ENCODE results near the gene ALAD.
A peak's percentile ranks its signal among the peaks of the same experiment; 100 is the strongest.
"Not testable (repeated sequence)": the region's sequence is repeated elsewhere in the genome, so short reads cannot be mapped to it uniquely, and the experiment has no call there.

ALAD gene

DNA sequence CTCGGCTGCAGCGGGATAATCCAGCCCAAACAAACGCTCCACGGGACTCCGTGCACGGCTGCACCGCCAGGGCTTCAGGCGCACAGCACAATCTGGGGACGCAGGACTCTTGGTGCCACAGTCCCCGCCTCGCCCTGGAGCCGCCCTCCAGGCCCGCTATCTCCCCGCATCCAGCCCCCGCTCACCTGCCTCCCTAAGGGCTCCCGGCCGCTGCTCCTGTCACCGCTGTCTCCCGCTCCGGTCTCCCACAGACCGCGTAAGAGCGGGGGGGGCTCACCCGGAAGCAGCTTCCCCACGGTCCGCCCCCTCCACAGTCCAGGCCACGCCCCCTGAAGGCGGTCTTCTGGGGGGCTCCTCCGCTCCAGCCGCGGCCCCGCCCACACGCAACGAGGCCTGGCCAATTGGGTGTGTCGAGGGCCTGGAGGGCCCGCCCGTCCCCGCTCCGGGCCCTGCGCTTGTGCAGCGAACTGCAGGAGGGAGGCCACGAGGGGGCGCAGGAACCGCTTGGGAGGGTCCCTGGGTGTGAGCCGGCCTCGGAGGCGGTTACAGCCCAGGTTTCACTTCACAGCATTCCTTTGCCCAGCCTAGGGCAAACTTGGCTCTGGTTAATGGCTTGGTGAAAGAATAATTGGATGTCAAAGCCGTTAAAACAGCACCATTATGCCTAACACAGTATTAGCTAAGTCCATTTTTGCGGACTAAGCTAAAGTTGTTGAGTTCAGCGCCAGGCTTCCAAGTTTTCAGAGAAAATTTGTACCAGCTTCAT is at the start of gene ALAD:
TSS of gene ALAD (minus strand) at position 258 of the 766 bp plus-strand sequence. CDS start 7,725 bp downstream, outside the sequence.
- DNase-seq (ENCODE audit: low read depth in 2 of 2) = peak; percentile 99

DNA sequence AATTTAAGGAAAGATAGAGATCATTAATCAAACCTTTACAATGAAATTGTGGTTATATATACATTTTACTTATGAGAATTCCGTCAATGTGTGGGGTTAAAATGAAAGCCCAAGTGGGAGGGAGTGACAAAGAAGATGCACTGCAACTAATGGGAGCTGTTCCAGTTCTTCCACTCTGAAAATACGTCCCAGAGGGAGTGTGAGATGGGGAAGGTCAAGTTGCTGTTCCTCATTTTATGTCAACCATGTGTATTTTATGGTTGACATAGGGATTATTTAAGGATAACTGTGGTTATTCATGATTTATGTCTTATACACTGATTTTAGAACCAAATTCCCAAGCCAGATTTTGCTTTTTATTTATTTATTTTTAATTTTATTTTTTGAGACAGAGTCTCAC is 48.3 kb upstream of the ALAD start:
- no peak for DNase-seq (ENCODE audit: low read depth in 2 of 2)

DNA sequence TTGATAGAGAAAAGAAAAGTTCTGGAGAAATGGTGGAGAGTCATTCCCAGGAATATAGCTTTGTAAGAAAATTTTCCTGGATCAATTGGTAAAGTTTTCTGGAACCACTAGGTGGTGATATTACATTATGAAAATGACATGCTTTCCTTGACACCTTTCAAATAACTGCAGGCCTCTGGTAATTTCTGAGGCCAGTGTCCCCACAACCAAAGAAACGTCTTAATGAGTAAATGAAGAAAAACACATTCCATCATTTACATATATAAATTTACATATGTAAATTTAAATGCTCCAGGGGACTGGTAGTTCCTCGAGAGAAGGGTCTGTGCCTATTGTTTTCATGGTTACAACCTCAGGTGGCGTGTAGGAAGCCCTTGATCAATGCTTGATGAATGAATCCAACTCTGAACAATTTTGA is 45.2 kb upstream of the ALAD start:
- no peak for DNase-seq (ENCODE audit: low read depth in 2 of 2)

DNA sequence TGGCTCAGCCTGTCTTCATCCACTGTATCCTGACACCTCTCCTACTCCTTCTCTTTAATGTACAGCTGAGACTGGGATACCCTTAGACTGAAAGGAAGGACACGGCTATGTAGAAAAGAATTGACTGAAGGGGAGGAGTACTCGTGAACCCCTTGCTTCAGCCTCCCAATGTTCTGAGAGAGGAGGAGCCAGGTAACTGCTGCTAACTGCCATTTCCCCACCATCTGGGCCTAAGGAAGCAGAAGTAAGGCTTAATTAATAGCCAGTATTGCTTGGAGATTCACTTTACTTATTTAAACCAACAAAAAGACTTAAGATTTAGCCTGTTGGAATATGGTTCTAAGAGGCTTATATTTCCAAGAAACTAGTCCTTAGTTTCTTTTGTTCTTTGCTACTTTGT is 43.7 kb upstream of the ALAD start:
- no peak for DNase-seq (ENCODE audit: low read depth in 2 of 2)

DNA sequence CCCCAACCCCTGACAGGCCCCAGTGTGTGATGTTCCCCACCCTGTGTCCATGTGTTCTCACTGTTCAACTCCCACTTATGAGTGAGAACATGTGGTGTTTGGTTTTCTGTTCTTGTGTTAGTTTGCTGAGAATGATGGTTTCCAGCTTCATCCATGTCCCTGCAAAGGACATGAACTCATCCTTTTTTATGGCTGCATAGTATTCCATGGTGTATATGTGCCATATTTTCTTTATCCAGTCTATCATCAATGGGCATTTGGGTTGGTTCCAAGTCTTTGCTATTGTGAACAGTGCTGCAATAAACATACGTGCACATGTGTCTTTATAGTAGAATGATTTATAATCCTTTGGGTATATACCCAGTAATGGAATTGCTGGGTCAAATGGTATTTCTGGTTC is 36.6 kb upstream of the ALAD start:
- not testable (repeated sequence) for DNase-seq (ENCODE audit: low read depth in 2 of 2)

DNA sequence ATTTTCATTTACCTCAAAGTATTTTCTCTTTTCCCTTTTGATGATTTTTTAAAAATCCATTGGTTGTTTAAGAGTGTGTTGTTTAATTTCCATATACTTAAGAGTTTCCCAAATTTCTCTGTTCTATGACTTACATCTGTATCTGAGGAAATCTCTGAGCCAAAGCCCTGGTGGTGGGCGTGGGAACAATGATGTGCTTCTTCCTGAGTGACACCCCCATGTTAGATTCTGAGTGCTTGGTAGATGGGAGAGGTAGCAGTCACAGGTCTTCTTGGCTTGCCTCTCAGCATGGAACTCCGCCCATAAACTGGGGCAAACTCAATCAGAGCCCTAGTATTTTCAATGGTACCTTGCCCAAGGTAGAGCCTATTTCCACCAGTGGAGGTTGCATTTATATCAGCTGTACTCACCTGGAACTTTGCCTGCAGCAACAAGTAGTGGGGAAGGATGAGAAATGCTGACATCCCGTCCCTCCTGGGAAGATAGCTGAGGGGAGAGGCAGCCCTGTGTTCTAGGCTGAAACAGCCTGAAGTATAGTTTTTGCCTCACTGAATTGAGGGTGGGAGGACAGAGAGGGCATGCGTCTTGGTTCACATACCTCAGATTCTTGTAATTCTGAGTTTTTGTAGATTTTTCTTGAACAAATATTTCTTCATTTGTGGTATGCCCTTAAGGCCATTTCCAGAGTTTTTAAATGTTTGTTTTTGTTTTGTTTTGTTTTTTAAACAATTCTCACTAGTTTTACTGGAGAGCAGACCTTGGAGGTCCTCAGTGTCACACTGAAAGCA is 35.8 kb upstream of the ALAD start:
- DNase-seq (ENCODE audit: low read depth in 2 of 2) = no peak

DNA sequence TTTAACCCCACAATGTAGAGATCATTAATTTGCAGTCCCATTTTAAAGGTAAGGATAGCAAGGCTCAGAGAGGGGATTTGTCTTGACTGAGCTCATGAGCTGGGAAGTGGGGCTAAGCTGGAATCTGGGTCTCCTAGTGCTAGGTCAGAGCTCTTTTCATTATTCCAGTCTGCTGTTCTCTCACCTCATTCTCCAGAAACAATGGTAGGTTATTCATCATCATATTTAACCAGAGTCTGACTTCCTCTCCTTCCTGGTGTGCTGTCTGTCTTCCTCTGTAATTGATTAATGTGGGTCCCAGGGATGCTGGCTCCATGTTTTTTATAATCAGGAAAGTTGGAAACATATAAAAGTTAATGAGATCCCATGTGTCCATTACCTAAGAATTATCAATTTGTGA is 30.1 kb upstream of the ALAD start:
- DNase-seq (ENCODE audit: low read depth in 2 of 2) = no peak

DNA sequence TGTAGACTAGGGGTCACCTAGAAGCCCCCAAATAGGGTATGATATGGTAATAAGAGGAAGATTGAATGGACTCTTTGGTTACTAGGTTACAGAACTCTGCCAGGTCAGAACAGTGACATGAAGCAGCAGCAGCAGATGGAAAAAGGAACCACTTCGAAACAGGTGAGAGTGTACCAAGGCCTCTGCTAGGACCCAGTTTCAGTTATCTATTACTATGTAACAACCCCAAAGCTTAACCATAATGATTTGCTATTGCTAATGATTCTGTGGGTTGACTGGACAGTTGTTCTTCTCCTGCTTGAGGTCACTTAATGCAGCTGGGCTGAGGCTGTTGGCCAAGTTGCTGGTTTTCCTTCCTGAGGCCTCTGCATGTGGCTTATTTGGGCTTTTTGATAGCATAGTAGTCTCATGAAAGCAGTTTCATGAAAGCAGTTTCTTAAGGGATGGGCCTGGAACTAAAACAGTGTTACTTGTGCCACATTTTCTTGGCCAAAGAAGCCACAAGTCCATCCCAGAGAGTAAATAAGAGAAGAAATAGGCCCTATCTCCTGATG is 27.1 kb upstream of the ALAD start:
- DNase-seq (ENCODE audit: low read depth in 2 of 2) = no peak

DNA sequence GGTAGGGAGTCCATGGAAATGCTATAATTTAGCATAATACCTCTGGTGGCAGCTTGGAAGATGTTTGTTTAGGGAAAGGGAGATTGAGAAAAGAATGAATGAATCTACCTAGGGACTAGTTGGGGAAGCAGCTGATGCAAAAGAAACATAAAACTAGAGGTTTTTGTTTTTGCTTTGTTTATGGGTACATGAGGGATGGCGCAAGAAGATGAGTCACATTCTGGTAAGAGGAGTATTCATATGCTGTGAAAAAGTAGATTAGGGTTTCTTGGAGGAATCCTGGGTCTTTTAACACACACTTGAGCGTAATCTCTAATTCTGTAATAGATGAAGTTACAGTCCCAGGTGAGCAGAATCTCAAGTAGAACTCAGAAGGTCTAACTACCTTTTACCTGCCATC is 26.5 kb upstream of the ALAD start:
- DNase-seq (ENCODE audit: low read depth in 2 of 2) = no peak

DNA sequence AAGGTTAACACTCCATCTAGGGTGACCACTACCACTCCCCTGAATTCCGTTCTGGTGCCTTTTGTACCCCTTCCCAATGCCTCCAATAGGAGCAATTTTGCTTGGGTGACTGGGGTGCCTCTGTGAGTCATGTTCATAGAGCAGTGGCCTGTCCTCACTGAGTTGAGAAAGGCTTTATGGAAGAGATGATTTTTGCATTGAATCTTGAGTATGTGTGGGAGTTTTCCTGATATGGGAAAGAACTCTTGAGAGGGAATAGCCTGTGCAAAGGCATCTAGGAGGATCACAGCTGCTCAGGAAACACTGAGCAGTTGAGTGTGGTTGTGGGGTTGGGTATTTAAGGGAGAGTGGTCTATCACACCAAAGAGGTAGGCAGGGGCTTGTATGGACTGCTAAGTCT is 25.6 kb upstream of the ALAD start:
- no peak for DNase-seq (ENCODE audit: low read depth in 2 of 2)

DNA sequence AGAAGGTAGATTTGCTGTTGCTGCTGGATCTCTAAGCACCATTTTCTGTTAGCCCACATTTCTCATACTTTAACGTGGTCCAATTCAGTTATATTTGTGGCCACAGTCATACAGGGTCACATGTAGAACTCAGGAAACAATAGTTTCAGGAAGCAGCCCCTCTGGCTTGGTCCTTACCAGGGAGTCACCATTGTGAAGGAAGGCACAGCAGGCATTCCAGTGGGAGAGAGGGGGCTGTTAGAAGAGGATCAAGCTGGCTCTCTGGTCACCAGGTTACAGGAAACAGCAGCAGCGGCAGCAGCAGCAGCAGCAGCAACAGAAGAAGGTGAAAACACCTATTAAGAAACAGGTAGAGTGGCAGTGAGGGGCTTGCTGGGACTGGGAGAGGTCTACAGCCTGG is 24.0 kb upstream of the ALAD start:
- DNase-seq (ENCODE audit: low read depth in 2 of 2) = no peak

DNA sequence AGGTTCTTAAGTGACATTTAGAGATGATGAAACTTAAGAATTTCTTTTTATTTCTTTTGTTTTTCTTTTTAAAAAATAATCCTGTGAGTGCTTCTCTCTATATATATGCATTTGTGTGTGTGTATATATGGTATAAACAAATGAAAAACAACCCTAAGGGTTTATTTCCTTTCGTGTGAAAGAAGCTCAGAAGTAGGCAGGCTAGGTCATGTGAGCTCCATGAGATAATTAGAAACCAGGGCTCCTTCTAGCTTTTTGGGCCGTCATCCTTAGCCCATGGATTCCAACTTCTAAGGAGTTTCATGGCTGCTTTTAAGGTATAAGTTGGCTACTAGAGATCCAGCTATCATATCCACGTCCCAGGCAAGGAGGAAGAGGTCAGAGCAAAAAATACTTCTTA is 20.6 kb upstream of the ALAD start:
- DNase-seq (ENCODE audit: low read depth in 2 of 2) = no peak

DNA sequence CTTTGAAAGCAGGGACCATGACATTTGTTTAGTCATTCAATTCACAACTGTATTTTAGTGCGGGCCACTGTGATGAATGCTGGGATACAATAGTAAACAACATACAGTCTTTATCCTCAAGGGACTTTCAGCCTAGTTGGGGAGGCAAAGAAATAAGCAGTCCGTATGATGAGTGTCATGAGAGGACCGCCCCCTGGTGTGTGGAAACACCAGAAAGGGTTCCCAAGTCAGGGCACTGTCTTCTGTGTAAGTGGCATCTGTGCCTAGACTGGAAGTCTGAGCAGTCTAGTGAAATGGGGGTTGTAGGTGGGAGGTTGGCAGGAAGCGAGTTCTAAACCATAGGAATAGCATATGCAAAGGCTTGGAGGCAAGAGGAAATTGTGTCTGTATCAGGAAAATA is 16.3 kb upstream of the ALAD start:
- DNase-seq (ENCODE audit: low read depth in 2 of 2) = no peak

DNA sequence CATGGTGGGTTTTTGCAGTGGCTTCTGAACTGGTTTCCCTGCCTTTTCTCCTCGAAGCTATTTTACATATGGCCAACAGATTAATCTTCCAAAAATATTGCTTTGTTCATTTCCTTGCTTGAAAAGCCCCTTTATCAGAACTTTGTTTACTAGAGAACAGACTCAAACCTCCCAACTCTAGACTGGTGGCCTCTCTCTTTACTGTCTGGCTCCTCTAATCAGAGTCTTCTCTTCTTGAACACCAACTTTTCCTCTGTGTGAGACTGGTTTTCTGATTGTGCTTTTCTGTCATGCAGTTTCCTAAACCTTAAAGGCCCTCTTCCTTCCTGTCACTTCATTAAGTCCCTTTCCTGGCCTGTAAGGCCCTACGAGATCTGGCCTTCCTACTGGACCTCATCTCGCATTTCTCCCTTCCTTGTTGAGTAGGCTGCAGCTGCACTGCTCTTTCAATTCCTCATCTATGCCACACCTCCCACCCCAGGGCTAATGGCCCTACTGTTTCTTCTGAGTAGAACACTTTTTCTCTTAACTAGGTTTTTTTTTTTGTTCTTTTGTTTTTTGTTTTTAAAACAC is 15.2 kb upstream of the ALAD start:
- DNase-seq (ENCODE audit: low read depth in 2 of 2) = no peak

DNA sequence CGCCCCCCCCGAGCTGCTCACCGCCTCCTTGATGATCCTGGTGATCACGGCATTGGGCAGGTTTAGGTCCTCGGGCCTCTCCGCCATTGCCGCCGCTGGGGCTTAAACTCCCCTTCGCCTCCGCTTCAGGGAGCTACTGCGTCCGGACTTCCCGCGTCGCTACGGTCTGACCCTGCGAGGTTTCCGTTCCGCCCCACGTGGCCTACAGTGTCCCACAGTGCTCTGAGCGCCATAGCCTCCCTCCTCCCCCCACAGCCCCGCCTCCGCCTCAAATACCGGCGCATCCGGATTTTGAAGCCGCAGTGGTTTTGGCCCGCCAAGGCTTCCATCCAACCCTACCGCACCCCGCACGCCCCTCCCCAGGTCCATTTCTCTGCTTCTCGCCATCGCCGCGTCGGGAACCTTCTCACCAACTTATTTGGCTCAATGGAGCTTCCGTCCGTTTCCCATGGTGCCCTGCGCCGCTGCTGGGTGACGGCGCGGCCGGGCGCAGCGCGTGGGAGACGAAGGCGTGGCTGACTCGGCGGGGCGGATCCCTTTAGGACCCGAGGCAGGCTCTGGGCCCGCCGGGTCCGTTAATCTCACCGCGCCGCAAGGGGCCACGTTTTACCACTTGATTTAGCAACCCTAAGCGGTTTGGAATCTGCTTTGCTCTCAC is 9.3 kb upstream of the ALAD start, which contains the start of the genes C9orf43 and POLE3:
TSS of gene C9orf43 (plus strand) at position 541 of the 658 bp plus-strand sequence. CDS start 2,747 bp downstream, outside the sequence.
TSS of gene POLE3 (minus strand) at position 469 of the 658 bp plus-strand sequence. CDS start at position 87, 382 bp downstream.
- DNase-seq (ENCODE audit: low read depth in 2 of 2) = peak; percentile 92 to 94

DNA sequence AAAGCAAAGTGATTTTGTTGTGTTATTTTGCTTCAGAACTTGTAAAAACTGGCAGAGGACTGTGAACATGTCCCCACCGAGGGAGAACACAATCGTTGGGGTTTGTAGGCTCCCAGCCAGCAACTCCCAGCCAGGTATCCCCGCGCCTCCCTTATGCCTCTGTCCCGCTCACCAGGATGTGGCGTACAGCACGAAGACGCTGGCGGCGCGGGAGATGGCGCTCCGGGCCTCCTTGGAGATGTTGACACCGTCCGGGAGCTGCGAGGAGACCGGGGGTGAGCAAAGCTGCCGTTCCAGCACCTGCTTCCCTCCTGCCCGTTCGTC is 8.8 kb upstream of the ALAD start:
- no peak for DNase-seq (ENCODE audit: low read depth in 2 of 2)

DNA sequence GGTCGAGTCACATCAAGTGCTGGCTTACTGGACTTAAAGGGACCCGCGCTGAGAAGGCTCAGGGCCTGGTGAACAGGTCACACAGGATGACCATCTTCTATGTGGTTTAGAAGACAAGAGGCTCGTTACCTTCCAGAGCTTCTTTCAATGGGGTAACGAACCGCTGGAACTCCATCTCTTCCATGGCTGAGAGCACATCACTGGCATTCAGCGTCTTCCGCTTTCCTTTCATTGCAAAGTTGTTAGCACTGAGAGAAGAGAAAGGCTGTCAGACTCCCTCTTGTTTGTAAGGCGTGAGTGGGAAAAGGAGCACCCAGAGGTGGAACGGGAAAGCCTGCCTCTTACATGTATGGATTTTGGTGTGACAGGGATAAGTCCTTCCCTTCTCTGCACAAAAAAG is 8.4 kb upstream of the ALAD start:
- no peak for DNase-seq (ENCODE audit: low read depth in 2 of 2)

DNA sequence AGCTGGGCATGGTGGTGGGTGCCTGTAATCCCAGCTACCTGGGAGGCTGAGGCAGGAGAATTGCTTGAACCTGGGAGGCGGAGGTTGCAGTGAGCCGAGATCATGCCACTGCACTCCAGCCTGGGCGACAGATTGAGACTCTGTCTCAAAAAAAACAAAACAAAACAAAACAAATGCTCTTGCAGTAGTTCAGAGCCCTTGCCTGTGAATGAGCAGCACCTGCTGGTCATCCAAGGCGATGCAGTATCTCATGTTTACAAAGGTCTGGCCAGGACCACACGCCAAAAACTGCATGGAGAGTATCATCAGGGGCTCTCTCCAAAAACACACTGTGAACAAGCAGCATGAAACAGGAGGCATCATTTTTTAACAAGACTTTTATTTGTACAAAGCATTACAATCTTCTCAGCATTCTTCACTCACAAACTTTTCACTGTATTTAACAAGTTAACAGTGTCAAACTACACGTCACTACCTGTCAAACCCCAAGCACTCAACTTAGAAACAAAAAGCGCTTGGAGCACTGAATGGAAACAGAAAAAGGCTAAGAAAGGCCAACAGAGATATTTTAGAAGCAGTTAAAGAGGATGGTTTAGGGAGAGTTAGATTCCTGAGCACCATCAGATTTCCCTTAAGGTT is 5.9 kb upstream of the ALAD start:
- peak in 1 of 2 donors; percentile 9 for DNase-seq (ENCODE audit: low read depth in 2 of 2)

DNA sequence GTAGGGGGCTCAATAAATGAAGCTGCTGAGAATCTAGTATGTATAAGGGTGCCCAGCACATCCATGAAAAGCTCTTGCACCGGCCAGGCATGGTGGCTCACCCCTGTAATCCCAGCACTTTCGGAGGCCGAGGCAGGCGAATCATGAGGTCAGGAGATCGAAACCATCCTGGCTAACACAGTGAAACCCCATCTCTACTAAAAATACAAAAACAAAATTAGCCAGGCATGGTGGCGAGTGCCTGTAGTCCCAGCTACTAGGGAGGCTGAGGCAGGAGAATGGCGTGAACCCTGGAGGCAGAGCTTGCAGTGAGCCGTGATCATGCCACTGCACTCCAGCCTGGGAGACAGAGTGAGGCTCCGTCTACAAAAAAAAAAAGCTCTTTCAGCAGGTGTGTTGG is 5.3 kb upstream of the ALAD start:
- not testable (repeated sequence) for DNase-seq (ENCODE audit: low read depth in 2 of 2)

DNA sequence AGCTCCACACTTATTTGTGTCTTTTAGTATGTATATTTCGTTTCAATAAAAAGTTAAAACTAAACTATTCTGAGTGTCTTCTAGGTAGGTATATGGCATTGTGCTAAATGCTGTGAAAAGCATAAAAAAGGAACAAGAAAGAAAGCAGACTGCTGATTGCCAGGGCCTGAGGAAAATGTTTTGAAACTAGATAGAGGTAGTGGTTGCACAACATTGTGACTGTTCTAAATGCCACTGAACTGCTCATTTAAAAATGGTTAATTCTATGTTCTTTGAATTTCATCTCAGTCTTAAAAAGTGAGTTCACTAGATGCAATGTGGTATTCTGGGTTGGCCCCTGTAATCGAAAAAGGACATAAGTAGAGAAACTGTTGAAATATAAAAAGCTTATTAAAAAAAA is 2.6 kb upstream of the ALAD start:
- no peak for DNase-seq (ENCODE audit: low read depth in 2 of 2)

DNA sequence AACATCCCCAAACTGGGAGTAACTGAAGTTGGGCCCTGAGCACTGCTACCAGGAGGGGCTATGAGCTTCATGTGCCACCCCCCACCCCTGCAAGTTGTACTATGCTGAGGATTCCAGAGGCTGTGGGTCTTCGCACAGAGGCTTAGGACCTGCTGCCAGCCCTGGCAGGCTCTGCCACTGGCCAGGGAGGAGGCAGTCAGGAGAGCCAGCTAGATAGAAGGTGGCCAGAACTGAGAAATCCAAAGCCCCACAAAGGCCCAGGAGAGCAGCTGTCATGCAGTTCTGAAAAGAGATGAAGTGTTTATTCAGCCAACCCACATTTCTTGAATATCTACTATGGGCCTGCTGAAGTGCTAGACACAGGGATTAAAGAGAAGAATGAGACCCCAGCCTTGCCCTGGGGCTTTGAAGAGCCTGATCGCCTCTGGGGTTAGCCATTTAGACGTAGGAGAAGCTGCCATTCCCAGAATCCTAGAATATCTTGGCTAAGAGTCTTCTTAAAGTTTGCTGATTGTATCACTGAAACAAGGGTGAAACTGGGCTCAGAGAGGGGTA is 1.4 kb downstream of the ALAD start:
- no peak for DNase-seq (ENCODE audit: low read depth in 2 of 2)

Data from stimulated activated CD4-positive, alpha-beta T cell treated with anti-CD3 and anti-CD28 coated beads, Interleukin-1b, Interleukin-23, amount 100 ng/mL, for 4 hours (primary cell).